ENCODE results near the gene TRIM40.
A peak's percentile ranks its signal among the peaks of the same experiment; 100 is the strongest.
"Not testable (repeated sequence)": the region's sequence is repeated elsewhere in the genome, so short reads cannot be mapped to it uniquely, and the experiment has no call there.

TRIM40 gene

GRCh38 chr6:30165238-30165637 lies 29.3 kb downstream of the TRIM40 start:
- not testable (repeated sequence) for DNase-seq

DNA sequence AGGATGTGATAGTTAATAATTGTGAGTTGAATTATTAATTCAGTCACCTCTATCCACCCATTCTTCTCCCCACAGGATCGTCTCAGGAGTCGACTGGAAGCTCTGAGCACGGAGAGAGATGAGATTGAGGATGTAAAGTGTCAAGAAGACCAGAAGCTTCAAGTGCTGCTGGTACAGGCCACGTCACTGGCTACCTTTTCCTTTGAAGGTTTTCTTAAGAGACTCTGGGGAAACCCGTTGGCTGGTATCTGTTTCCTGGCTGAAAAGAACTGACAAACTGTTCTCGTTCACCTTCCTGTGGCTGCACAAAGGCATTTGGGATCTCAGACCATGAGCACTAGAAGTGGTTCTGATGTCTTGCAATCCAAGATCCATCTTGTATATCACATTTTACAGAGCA lies 31.2 kb downstream of the TRIM40 start:
- DNase-seq, result no peak

DNA sequence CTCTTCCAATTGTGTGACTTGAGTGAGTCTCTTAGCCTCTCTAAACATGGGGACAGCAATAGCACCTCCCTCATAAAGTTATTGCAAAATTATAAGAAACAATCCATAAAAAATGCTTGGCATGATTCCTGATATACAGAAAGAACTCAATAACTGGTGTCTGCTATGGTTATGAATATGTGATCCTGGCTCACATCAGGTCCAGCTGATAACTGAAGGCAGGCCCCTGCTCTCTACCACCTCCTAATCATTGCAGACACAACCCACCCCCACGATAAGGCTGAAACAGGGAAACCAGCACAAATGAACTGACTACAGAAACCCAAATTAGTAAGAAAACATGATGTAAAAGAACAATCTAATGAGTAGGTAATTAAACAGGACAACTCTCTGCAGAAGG lies 32.8 kb downstream of the TRIM40 start:
- no peak for DNase-seq

DNA sequence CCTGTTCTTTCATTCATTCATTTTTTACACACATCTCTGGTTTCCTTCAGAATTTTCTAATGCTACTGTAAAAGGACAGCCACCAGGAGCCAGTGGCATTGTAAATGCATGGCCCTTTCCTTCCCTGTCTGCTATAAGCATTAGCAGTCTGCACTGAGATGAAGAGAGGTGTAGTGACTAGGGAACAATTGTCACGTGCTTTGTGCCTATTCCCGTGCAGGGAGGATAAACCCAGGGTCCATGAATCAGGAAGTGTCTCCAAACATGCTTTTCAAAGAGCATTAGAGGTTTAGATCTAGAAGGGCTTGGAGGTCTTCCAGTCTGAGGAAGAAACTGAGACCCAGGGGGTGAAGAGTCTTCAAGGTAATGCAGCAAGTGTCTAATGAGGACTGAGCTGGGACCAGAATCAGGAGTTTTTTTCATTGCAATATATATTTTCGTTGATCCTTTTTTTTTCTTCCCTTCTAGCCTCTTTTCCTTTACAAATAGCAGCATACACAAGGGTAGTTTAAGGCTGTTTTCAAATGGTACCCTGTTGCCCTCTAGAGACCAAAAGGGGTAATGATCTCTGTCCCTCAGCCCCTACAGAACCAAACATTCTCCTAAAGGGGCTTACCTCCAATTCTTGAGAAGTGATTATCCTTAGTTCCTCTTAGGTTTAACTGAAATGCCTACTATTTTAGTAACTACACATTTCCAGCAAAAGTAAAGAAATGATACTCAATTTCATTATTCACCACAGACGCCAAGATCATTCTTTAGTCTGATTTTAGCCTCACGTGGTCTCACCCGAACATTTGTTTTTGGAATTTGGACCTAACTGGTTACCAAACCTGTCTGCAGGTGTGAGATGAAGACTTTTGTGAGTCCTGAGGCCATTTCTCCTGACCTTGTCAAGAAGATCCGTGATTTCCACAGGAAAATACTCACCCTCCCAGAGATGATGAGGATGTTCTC lies 34.0 kb downstream of the TRIM40 start:
- peak; percentile 20 for DNase-seq

DNA sequence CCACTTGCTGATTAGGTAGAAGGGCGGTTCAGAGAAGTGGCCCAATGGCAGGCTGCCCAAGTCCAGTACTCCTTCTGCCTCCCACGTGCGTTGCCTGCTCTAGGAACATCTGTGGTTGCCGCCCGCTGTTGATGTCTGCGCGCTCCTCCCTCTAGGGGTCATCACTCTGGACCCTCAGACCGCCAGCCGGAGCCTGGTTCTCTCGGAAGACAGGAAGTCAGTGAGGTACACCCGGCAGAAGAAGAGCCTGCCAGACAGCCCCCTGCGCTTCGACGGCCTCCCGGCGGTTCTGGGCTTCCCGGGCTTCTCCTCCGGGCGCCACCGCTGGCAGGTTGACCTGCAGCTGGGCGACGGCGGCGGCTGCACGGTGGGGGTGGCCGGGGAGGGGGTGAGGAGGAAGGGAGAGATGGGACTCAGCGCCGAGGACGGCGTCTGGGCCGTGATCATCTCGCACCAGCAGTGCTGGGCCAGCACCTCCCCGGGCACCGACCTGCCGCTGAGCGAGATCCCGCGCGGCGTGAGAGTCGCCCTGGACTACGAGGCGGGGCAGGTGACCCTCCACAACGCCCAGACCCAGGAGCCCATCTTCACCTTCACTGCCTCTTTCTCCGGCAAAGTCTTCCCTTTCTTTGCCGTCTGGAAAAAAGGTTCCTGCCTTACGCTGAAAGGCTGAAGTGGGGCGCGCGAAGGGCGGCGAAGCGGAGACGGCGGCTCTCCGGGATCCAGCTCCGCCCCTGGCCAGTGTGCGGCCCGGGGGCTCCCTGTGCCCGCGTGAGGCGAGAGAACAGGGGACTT lies 35.9 kb downstream of the TRIM40 start:
- DNase-seq, result no peak

GRCh38 chr6:30172681-30173080 lies 36.7 kb downstream of the TRIM40 start:
- no peak for DNase-seq

DNA sequence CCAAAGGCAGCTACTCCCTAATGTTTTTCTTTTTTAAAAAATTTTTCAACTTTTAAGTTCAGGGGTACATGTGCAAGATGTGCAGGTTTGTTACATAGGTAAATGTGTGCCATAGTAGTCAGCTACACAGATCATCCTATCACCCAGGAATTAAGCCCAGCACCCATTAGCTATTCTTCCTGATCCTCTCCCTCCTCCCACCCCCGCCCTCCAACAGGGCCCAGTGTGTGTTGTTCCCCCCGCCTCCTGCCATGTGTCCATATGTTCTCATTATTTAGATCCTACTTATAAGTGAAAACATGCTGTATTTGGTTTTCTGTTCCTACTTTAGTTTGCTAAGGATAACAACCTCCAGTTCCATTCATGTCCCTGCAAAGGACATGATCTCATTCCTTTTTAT lies 39.8 kb downstream of the TRIM40 start:
- DNase-seq, result no peak

GRCh38 chr6:30178837-30179236 lies 42.9 kb downstream of the TRIM40 start:
- DNase-seq, result no peak

- DNase-seq, result no peak
Observed at GRCh38 chr6:30180145-30180544, 44.2 kb downstream of the TRIM40 start.

GRCh38 chr6:30184417-30185031 lies 48.6 kb downstream of the TRIM40 start:
- DNase-seq, result no peak

DNA sequence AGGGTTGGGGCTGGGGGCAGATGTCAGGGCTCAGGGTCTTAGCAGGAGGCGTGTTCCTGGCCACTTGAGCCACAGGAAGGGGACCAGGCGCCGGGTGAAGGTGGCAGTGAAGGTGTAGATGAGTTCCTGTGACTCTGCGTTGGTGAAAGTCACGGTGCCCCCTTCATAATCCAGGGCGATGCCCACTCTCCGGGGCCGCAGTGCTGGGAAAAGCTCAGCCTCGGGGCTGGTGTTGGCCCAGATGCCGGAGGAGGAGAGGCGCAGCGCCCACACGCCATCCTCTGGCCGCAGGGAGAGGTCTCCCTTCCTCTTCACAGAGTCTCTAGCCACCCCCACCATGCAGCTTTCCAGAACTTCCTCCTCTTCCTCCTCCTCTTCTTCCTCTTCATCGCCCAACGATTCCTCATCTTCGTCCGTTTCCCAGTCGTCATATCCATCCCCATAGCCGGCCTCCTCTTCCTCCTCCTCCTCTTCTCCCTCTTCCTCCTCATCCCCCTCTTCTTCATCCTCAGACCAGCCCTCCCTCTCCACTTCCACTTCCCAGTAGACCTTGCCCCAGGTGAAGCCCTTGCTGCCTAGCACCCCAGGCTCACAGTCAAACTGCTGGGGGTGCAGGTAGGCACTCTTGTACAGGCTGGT lies 50.0 kb downstream of the TRIM40 start:
- DNase-seq, result no peak

DNA sequence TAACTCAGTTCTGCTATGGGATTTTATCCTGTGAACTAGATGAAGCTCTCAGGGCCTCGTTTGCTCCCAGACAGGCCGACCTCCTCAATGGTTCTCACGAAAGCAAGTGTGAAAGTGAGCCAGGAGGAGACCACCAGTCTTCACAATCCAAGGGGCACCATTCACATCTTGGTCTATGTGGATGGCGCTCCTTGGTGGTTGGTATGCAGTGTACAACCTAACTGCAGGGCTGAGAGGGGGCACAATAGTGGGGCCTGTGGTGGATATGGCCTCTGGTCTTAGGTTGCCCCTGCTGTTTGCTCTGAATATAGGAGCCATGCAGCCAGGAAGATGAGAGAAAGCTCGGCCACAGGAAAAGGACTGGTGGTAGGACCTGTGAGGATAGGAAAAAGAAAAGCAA lies 52.6 kb downstream of the TRIM40 start:
- DNase-seq, result no peak

GRCh38 chr6:30192076-30192475 lies 56.1 kb downstream of the TRIM40 start:
- no peak for DNase-seq

- DNase-seq, result no peak
Observed at GRCh38 chr6:30194797-30195690, 59.1 kb downstream of the TRIM40 start.

DNA sequence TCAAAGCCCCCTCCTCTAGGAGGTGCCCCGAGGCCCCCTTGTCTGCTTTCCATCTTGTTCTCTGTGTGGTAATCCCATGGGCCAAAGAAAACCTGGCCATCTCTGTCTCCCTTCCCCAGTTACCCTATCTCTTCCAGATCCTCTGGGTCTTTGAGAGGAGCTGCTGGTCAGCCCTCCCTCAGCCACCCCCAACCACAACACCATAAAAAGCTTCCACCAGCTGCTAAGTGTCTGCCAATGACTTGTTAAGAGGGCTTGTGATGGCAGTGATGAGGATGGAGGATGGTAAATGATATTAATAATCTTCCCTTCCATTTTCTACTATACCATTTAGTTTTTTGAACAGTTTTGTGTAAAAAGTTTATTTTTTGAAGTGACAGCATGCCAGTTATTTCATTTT lies 60.0 kb downstream of the TRIM40 start:
- no peak for DNase-seq

GRCh38 chr6:30196376-30196775 lies 60.4 kb downstream of the TRIM40 start:
- DNase-seq, result no peak
